HepG2 (cell line): Measurements from ENCODE around the gene COX14. TPM values are rescaled to one million over a fixed set of nuclear protein-coding genes. Genes with fewer than 3 reads are reported as not detected.

Source experiments
- ATAC-seq: fragments of 200-7000 bp; cut with Tn5 transposase; 3 replicates; pipeline ENCODE4 v1.9.1; 2020; ENCODE audit warnings: mild to moderate bottlenecking, moderate library complexity
- BruUV-seq: library from RNA; stranded (reverse); fragments of 400-500 nt; replicated peaks from 2 replicates; lab custom pipeline; 2021; lab: Mats Ljungman, UMichigan
- CTCF ChIA-PET: fragments of 300-600 bp; formaldehyde crosslinking; extraction: SDS; loops from one replicate; lab custom pipeline; 2021; ENCODE audit warnings: low total read pairs, inconsistent platforms, low intra/inter-chr PET ratio; lab: Yijun Ruan, JAX
- POLR2A ChIA-PET: fragments of 350-600 bp; sonication (Branson Sonifier 250); formaldehyde crosslinking; loops from one replicate; lab custom pipeline; 2020; ENCODE audit warnings: antibody characterized with exemption, inconsistent platforms; lab: Yijun Ruan, JAX
- DNase-seq: peaks from one replicate; pipeline ENCODE4 v3.0.0-alpha.2; 2015; ENCODE audit warnings: low spot score
- FAIRE-seq: peaks from 3 replicates; lab custom pipeline; 2011; peaks lifted over from hg19 to GRCh38; lab: Jason Lieb, UNC
- H2AFZ ChIP-seq: one replicate; pipeline ENCODE4 v1.6.1; 2011; ENCODE audit warnings: low read length, inconsistent platforms
- H3K27ac ChIP-seq: fragments of 300-600 bp; 3 replicates; pipeline ENCODE4 v1.8.0; 2011; ENCODE audit warnings: mixed run types, mild to moderate bottlenecking, mixed read lengths, low read length, inconsistent platforms; ENCODE audit not compliant: insufficient read depth; ENCODE audit errors: extremely low read length
- H3K27me3 ChIP-seq, 2 experiments: fragments of 200-600 bp in 1 of 2; 2 replicates in 1 of 2; 3 replicates in 1 of 2; pipeline versions ENCODE4 v1.6.0 to v1.8.0; 2011; ENCODE audit warnings: low read length in 2 of 2, mild to moderate bottlenecking in 2 of 2, moderate library complexity in 2 of 2, inconsistent platforms in 1 of 2; ENCODE audit not compliant: insufficient read depth in 2 of 2, control insufficient read depth in 1 of 2
- H3K36me3 ChIP-seq, 2 experiments: fragments of 200-600 bp in 1 of 2; replicated peaks in 1 of 2; 2 replicates in 1 of 2; 3 replicates in 1 of 2; pipeline versions ENCODE4 v1.5.1 to v1.8.0; 2011; ENCODE audit warnings: low read length in 2 of 2, inconsistent platforms in 1 of 2; ENCODE audit not compliant: insufficient read depth in 2 of 2, control insufficient read depth in 1 of 2
- H3K4me1 ChIP-seq: 2 replicates; pipeline ENCODE4 v1.5.1; 2012; ENCODE audit warnings: low read length, inconsistent platforms; ENCODE audit not compliant: insufficient read depth
- H3K4me2 ChIP-seq: 2 replicates; pipeline ENCODE4 v1.6.0; 2011; ENCODE audit warnings: low read depth, low read length, inconsistent platforms
- H3K4me3 ChIP-seq, 3 experiments: fragments of 200-600 bp in 1 of 3; sonication (generic), shearing (Covaris generic) in 1 of 3; replicated peaks in 1 of 3; 2 replicates each; pipeline ENCODE4 v1.5.1; 2011 to 2016; ENCODE audit warnings: low read length in 3 of 3, inconsistent platforms in 2 of 3, low read depth in 2 of 3, mild to moderate bottlenecking in 2 of 3, control low read depth in 1 of 3, mixed read lengths in 1 of 3; ENCODE audit not compliant: insufficient read depth in 1 of 3
- H3K79me2 ChIP-seq: one replicate; pipeline ENCODE4 v1.6.1; 2011; ENCODE audit warnings: low read length, inconsistent platforms; ENCODE audit not compliant: insufficient read depth
- H3K9ac ChIP-seq: 2 replicates; pipeline ENCODE4 v1.6.0; 2011; ENCODE audit warnings: mild to moderate bottlenecking, low read depth, low read length, inconsistent platforms; ENCODE audit not compliant: insufficient read depth
- H3K9me3 ChIP-seq: 2 replicates; pipeline ENCODE4 v1.5.1; 2012; ENCODE audit warnings: mild to moderate bottlenecking, low read length
- H4K20me1 ChIP-seq: 2 replicates; pipeline ENCODE4 v1.6.0; 2011; ENCODE audit warnings: inconsistent platforms, mild to moderate bottlenecking, low read length, moderate library complexity; ENCODE audit not compliant: insufficient read depth
- CEBPB ChIP-seq: IDR thresholded peaks from 2 replicates; pipeline ENCODE4 v1.6.1; 2011; ENCODE audit warnings: low read depth, low read length, improper control_type of control experiment, borderline replicate concordance
- CEBPG ChIP-seq: IDR thresholded peaks from 2 replicates; pipeline ENCODE4 v1.6.1; 2016
- FOSL1 ChIP-seq: sonication (generic); formaldehyde crosslinking; IDR thresholded peaks from 2 replicates; pipeline ENCODE4 v1.9.0; 2021; ENCODE audit warnings: missing genetic modification reagents, borderline replicate concordance
- FOSL2 ChIP-seq: sonication (generic); formaldehyde crosslinking; IDR thresholded peaks from 2 replicates; pipeline ENCODE4 v1.4.0; 2020; ENCODE audit warnings: missing genetic modification reagents
- KDM6A ChIP-seq: IDR thresholded peaks from 2 replicates; pipeline ENCODE4 v1.6.1; 2016; ENCODE audit warnings: low read depth
- POLR2A ChIP-seq, 2 experiments: IDR thresholded peaks; 2 replicates each; pipeline ENCODE4 v1.6.1; 2011; ENCODE audit warnings: low read depth in 2 of 2, low read length in 2 of 2, mild to moderate bottlenecking in 1 of 2, moderate library complexity in 1 of 2; ENCODE audit not compliant: insufficient read depth in 1 of 2
- RFXAP ChIP-seq: sonication (generic); formaldehyde crosslinking; IDR thresholded peaks from 2 replicates; pipeline ENCODE4 v1.4.0; 2020; ENCODE audit warnings: missing genetic modification reagents, borderline replicate concordance
- SAP130 ChIP-seq: IDR thresholded peaks from 2 replicates; pipeline ENCODE4 v1.6.1; 2016; ENCODE audit warnings: low read depth
- ZNF629 ChIP-seq: sonication (generic); formaldehyde crosslinking; conservative IDR thresholded peaks from 2 replicates; pipeline ENCODE4 v1.5.0; 2020; ENCODE audit warnings: missing genetic modification reagents
- ZNF737 ChIP-seq: sonication (generic); formaldehyde crosslinking; IDR thresholded peaks from 2 replicates; pipeline ENCODE4 v1.5.0; 2020; ENCODE audit warnings: missing genetic modification reagents, mild to moderate bottlenecking, borderline replicate concordance
- WGBS: methylation state at CpG from one replicate; pipeline ENCODE4 v1.1.6; 2017; ENCODE audit warnings: low lambda C conversion rate; 5-methylcytosine and 5-hydroxymethylcytosine counted together
- in situ Hi-C: cut with HindIII; loops from 2 replicates; pipeline ENCODE4 v1.10.0; 2017; ENCODE audit warnings: low pct_unique_long_range_greater_than_20kb; ENCODE audit not compliant: extremely low pct_ligation_motif_present
- intact Hi-C: fragments of 100-400 bp; cut with micrococcal nuclease; formaldehyde crosslinking; loops from one replicate; pipeline ENCODE4 v1.10.0; 2022; ENCODE audit not compliant: unreplicated experiment
- polyA plus RNA-seq, 8 experiments: library from polyadenylated mRNA; depleted of rRNA in 3 of 8; stranded (reverse) in 7 of 8; unstranded in 1 of 8; fragments of >200 nt; fragmentation: Illumina TruSeq in 4 of 8; extraction: Trizol in 4 of 8; gene quantifications; 2 replicates each; pipeline versions ENCODE4 v1.2.1 to v1.2.3, GENCODE V29; 2011 to 2016; ENCODE audit warnings: low read depth in 4 of 8, missing spikeins in 1 of 8, mixed read lengths in 1 of 8; ENCODE audit not compliant: insufficient read depth in 1 of 8
- total RNA-seq, 5 experiments: library from RNA; depleted of rRNA; stranded (reverse); fragments of >200 nt; fragmentation: Illumina TruSeq; extraction: Trizol; gene quantifications; 2 replicates each; pipeline ENCODE4 v1.2.3, GENCODE V29; 2016; ENCODE audit warnings: low read depth in 1 of 5
- TF ChIP-seq, protein P1 (sequence below), 2 experiments: fragments of 450-650 bp in 1 of 2; sonication (generic) in 1 of 2; formaldehyde crosslinking; IDR thresholded peaks; 2 replicates each; pipeline versions ENCODE4 v1.5.0 to v1.8.0; 2020 to 2022; ENCODE audit warnings: mild to moderate bottlenecking in 1 of 2, missing genetic modification reagents in 1 of 2
- TF ChIP-seq, protein P2 (sequence below): IDR thresholded peaks from 2 replicates; pipeline ENCODE4 v1.6.1; 2018; ENCODE audit warnings: missing genetic modification reagents
- TF ChIP-seq, protein P3 (sequence below): sonication (generic); formaldehyde crosslinking; IDR thresholded peaks from 2 replicates; pipeline ENCODE4 v1.4.0; 2020; ENCODE audit warnings: missing genetic modification reagents

Gene COX14
- total and polyA plus RNA-seq, 2 of the 13 experiments (the other 11 are each of a cell fraction or from before 2014, with no cell fraction given), result 53.0 to 71.6 TPM

DNA sequence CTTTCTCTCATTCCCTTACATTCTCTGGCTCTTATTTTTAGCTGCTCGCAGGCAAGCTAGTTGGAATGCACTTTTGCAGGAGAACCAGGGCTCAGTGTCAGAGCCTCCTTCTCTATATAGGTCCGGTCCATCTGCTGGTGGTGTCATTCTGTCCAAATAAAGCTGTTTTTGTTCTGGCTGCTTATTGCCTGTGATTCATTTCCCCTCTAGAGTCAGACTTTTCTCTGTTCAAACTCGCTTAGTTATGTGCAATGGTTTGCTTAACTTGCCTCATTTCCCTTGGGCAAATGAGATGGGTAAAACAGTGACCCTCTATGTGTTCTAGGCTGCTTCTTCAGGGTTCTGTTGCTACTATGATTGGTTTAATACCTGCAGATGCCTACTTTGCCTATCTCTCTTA is 24.0 kb upstream of the COX14 start:
- no peak overlapping the region for H3K4me3 ChIP-seq
- BruUV-seq, result no TSS peak
- TF ChIP-seq FOSL2 (peak; percentile 79), CEBPG (CRISPR knock-in tag) (peak; percentile 65), KDM6A (CRISPR knock-in tag) (no peak), ZNF629 (no peak), SAP130 (0 out of 2 replicates have a peak, but pooled peaks have one; percentile 9), RFXAP (CRISPR knock-in tag) (no peak), ZNF737 (CRISPR knock-in tag) (no peak), CEBPB (peak; percentile 64; the same call in 1 of the 2 replicates), POLR2A (IDR thresholded peaks at IDR 0.05; ENCODE audit: insufficient read depth in 1 of 2, low read depth in 2 of 2, low read length in 2 of 2) (no peak), FOSL1 (CRISPR knock-in tag) (no peak)
- TF ChIP-seq, protein P1, sequence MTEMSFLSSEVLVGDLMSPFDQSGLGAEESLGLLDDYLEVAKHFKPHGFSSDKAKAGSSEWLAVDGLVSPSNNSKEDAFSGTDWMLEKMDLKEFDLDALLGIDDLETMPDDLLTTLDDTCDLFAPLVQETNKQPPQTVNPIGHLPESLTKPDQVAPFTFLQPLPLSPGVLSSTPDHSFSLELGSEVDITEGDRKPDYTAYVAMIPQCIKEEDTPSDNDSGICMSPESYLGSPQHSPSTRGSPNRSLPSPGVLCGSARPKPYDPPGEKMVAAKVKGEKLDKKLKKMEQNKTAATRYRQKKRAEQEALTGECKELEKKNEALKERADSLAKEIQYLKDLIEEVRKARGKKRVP (CRISPR knock-in tag; IDR thresholded peaks at IDR 0.05), result peak in 1 of 2 experiments; percentile 96; a peak in 2 of 4 replicates
- TF ChIP-seq, protein P2, sequence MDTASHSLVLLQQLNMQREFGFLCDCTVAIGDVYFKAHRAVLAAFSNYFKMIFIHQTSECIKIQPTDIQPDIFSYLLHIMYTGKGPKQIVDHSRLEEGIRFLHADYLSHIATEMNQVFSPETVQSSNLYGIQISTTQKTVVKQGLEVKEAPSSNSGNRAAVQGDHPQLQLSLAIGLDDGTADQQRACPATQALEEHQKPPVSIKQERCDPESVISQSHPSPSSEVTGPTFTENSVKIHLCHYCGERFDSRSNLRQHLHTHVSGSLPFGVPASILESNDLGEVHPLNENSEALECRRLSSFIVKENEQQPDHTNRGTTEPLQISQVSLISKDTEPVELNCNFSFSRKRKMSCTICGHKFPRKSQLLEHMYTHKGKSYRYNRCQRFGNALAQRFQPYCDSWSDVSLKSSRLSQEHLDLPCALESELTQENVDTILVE (CRISPR knock-in tag), result no peak
- TF ChIP-seq, protein P3, sequence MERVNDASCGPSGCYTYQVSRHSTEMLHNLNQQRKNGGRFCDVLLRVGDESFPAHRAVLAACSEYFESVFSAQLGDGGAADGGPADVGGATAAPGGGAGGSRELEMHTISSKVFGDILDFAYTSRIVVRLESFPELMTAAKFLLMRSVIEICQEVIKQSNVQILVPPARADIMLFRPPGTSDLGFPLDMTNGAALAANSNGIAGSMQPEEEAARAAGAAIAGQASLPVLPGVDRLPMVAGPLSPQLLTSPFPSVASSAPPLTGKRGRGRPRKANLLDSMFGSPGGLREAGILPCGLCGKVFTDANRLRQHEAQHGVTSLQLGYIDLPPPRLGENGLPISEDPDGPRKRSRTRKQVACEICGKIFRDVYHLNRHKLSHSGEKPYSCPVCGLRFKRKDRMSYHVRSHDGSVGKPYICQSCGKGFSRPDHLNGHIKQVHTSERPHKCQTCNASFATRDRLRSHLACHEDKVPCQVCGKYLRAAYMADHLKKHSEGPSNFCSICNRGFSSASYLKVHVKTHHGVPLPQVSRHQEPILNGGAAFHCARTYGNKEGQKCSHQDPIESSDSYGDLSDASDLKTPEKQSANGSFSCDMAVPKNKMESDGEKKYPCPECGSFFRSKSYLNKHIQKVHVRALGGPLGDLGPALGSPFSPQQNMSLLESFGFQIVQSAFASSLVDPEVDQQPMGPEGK (CRISPR knock-in tag), result no peak
- TF ChIP-seq, all 625 proteins: peak for 5
- Histone ChIP-seq H2AFZ (no peak overlapping the region), H3K4me2 (0 out of 2 replicates have a peak overlapping the region, but pooled peaks have one; percentile 0), H4K20me1 (peaks cover 4% of the 10 kb centered on the region; the same call in 1 of the 2 replicates), H3K4me1 (peaks cover 52% of the 10 kb centered on the region), H3K9me3 (no peaks in the 10 kb centered on the region), H3K36me3 (peaks cover 16 to 48% of the 10 kb centered on the region in 2 experiments), H3K9ac (no peak overlapping the region), H3K27ac (peak overlapping the region; percentile 43), H3K27me3 (no peaks in the 10 kb centered on the region), H3K79me2 (peaks cover 17% of the 10 kb centered on the region)
- FAIRE-seq (no peak), DNase-seq (peak; percentile 70), ATAC-seq (no peak; the same call in 2 of the 3 replicates)
- intact Hi-C loops, result no loop called here
- 44% methylated on average over 3 of the region's 3 CpGs for WGBS
- POLR2A ChIA-PET, result interaction anchor here (1.6 to 7.4 kb wide), 4 partner anchors 13 to 79 kb away, joined by 6 to 265 read pairs (median 10); partner anchors contain the start of genes CERS5, COX14 and GPD1
- in situ Hi-C loops, result no loop called here
- CTCF ChIA-PET, result interaction anchor here (2.0 kb wide), 1 partner anchor 13 kb away, joined by 5 read pairs; no protein-coding TSS in a partner anchor
